AG10803 (cell line): ENCODE measurements around the gene EP400.

ENCODE experiments used
- DNase-seq: peaks from one replicate; pipeline ENCODE4 v3.0.0; 2010; ENCODE audit warnings: low read depth
- H3K4me3 ChIP-seq: 2 replicates; pipeline ENCODE4 v1.5.1; 2011; ENCODE audit warnings: mild to moderate bottlenecking, low read length, control low read depth
- TF ChIP-seq, protein P1 (sequence below): conservative IDR thresholded peaks from 2 replicates; pipeline ENCODE4 v1.5.1; 2011; ENCODE audit warnings: mild to moderate bottlenecking, low read length, control low read depth, inconsistent platforms

EP400 gene

DNA sequence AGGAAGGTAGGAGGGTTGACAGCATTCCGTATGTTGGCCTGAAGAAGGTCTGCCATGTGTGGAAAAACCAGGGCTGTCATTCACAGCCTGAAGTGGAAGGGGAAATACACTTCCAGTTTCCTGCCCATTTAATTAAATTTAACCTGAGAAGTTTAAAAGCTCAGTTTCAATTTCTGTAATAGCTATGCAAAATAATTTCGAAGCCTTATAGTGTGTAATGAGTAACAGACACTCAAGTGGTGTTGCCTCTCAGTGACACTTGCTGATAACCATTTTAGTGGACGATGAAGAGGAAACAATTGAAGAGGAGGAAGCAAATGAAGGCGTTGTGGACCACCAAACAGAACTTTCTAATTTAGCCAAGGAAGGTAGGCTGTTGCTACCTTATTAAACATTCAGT, 44.8 kb downstream of the EP400 start:
- TF ChIP-seq, protein P1, sequence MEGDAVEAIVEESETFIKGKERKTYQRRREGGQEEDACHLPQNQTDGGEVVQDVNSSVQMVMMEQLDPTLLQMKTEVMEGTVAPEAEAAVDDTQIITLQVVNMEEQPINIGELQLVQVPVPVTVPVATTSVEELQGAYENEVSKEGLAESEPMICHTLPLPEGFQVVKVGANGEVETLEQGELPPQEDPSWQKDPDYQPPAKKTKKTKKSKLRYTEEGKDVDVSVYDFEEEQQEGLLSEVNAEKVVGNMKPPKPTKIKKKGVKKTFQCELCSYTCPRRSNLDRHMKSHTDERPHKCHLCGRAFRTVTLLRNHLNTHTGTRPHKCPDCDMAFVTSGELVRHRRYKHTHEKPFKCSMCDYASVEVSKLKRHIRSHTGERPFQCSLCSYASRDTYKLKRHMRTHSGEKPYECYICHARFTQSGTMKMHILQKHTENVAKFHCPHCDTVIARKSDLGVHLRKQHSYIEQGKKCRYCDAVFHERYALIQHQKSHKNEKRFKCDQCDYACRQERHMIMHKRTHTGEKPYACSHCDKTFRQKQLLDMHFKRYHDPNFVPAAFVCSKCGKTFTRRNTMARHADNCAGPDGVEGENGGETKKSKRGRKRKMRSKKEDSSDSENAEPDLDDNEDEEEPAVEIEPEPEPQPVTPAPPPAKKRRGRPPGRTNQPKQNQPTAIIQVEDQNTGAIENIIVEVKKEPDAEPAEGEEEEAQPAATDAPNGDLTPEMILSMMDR = no peak
- DNase-seq = no peak
- H3K4me3 ChIP-seq = no peak overlapping the region

DNA sequence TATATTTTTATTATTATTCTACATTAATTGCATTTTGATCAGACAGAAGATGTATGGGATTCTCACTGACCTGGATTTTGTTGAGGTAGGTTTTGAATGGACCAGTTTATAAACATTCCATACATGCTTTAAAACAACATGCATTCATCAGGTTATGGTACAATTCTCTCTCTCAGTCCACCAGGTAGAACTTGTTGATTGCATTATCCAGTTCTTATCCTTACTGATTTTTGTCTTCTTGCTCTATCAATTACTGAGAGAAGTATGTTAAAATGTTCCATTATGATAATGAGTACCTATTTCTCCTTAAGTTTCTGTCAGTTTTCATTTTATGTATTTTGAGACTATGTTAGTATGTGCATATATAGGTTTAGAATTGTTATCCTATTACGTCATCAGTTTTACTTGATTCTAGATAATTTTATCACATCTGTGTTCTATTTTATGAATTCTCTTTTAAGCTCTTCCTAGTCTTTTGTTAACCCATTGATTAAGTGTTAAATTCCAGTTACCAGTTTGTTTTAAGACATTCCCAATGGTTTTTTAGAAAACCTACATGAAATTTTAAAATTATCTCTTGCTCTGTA, 50.6 kb downstream of the EP400 start:
- no peak for DNase-seq
- no peak overlapping the region for H3K4me3 ChIP-seq
- TF ChIP-seq, protein P1 = no peak

DNA sequence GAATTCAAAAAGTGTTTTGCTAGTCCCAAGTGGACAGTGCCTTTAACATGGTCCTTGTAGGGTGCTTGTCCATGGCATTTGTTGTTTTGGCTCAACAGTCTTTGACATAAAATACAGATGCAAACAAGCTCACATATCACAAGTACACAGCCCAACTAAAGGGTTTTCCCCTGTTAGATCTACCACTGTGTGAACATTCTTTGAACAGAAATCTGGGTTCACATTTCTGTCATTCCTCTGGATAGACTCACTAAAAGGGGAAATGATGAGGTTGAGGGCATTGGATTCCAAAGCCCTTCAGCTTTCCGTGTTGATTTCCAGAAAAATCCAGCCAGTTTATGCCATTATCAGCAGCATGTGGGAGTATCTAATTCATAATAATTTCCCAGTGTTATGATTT, 54.1 kb downstream of the EP400 start:
- no peak overlapping the region for H3K4me3 ChIP-seq
- peak; percentile 83 for DNase-seq

DNA sequence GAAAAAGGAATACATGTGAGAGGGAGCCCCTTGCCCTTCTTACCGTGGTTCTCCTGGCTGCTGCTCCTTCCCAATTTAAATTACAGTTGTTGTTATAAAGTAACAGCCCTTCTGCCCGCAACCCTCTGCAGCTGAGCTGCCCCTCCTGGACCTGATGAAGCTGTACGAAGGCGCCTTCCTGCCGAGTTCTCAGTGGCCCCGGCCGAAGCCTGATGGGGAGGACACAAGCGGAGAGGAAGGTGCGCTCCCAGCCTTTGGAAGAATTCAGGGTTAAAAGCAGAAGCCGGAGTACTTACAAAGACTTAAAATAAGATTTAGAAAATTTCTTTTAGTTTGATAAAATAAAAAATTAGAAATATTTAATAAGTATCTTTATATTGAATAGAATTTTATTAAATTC, 55.2 kb downstream of the EP400 start:
- H3K4me3 ChIP-seq = no peak overlapping the region
- TF ChIP-seq, protein P1 = no peak
- no peak for DNase-seq

More for the DNA sequence above, 54.1 kb downstream of the EP400 start:
- TF ChIP-seq, protein P1 = no peak

DNA sequence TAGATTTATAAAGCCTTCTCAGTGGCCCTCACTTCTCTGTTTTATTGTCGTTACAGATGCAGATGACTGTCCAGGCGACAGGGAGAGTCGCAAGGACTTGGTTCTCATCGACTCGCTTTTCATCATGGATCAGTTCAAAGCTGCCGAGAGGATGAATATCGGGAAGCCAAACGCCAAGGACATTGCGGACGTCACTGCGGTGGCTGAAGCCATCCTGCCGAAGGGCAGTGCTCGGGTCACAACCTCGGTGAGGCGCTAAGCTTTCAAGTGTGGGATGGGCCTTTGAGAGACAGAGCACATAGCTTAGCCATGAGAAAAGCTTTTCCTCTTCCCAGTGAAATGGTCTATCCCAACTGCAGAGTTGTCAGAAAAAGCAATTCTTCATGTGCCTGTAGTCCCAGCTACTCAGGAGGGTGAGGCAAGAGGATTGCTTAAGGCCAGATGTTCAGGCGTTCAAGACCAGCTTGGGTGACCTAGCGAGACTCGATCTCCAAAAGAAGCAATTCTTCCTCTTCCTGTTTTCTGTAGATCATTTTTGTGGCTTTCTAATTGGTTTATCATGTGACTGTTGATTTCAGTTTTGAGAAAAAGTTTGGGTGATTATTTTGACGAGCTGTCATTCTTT, 56.4 kb downstream of the EP400 start:
- peak; percentile 72 for DNase-seq
- TF ChIP-seq, protein P1 = no peak
- no peak overlapping the region for H3K4me3 ChIP-seq

DNA sequence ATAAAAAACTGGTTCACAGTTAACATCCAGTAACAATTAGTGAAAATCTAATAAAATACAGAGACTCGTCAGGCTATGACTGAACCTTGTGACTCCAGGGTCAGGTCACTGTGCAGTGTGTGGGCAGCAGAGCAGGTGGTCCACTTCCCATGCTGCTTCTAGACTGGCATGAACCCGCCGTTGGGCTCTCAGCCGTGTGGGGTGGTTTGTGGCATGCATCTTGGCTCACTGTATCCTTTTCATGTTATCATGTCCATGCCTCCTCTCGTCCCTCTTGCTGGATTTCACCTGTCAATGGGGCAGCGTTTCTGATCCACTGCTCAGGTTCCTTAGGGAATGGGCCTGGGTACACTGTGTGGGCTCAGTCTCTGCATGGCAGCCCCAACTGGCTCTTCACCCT, 57.3 kb downstream of the EP400 start:
- TF ChIP-seq, protein P1 = no peak
- no peak for DNase-seq
- no peak overlapping the region for H3K4me3 ChIP-seq

DNA sequence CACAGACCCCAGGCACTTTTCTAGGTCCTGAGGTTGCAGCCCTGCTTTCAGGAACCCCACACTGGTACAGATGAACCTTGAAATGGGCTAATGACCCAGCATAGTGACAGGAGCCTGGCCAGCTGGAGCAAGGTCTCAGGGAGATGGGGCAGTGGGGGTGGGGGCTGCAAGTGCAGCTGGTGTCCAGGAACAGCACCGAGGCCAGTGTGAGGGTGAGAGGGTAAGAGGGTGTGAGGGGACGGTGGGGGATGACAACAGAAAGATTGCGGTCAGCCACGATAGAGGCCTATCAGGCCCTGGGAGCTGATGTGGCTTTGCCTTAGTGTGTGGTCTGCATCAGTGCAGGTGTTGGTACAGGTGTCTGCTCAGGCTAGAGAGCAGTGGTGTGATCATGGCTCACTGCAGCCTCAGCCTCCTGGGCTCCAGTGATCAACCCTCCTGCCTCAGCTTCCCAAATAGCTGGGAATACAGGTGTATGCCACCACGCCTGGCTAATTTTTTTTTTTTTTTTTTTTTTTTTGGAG, 59.7 kb downstream of the EP400 start:
- TF ChIP-seq, protein P1 = no peak
- no peak overlapping the region for H3K4me3 ChIP-seq
- DNase-seq = no peak
